ENCODE data around the gene F7.

F7 gene

DNA sequence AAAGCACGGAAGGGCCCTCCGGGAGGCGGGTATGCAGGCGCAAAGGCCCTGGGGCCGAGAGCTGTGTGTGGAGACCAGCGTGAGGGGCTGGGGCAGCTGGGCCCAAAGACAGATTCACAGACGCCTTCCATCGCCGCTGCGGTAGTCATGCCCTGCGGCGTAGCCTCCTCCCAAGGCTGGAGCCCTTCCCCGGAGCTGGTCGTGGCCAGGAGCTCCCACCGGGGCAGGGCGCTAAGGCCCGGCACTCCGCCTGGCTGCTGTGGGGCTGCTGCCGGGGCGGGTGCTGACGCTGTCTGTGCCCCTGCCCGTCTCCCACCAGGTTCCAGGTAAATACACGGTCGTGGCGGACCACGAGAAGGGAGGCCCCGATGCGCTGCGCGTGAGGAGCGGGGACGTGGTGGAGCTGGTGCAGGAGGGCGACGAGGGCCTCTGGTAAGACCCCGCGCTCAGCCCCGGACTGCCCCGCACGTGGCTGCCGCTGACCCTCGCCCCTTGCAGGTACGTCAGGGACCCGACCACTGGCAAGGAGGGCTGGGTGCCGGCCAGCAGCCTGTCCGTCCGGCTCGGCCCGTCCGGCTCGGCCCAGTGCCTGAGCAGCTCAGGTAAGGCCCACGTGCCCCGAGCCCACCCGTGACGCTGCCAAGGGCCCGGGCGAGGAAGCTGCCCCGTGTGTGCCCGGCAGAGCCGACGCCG is 9.4 kb upstream of the F7 start:
- no peak overlapping the region for H3K9ac ChIP-seq
- H4K20me1 ChIP-seq (ENCODE audit: insufficient read depth) = no peaks in the 10 kb centered on the region
- H3K4me3 ChIP-seq (IDR thresholded peaks at IDR 0.05; ENCODE audit: insufficient read depth, low read depth, low read length) = no peak overlapping the region
- no peak overlapping the region for H3K27ac ChIP-seq
- H3K4me1 ChIP-seq (ENCODE audit: low read depth, poor library complexity, severe bottlenecking) = no peaks in the 10 kb centered on the region
- no peak overlapping the region for H2AFZ ChIP-seq (ENCODE audit: low read depth)
- TF ChIP-seq, protein P1, sequence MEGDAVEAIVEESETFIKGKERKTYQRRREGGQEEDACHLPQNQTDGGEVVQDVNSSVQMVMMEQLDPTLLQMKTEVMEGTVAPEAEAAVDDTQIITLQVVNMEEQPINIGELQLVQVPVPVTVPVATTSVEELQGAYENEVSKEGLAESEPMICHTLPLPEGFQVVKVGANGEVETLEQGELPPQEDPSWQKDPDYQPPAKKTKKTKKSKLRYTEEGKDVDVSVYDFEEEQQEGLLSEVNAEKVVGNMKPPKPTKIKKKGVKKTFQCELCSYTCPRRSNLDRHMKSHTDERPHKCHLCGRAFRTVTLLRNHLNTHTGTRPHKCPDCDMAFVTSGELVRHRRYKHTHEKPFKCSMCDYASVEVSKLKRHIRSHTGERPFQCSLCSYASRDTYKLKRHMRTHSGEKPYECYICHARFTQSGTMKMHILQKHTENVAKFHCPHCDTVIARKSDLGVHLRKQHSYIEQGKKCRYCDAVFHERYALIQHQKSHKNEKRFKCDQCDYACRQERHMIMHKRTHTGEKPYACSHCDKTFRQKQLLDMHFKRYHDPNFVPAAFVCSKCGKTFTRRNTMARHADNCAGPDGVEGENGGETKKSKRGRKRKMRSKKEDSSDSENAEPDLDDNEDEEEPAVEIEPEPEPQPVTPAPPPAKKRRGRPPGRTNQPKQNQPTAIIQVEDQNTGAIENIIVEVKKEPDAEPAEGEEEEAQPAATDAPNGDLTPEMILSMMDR (conservative IDR thresholded peaks at IDR 0.05; ENCODE audit: low read depth, low read length) = no peak
- H3K36me3 ChIP-seq (ENCODE audit: insufficient read depth) = no peaks in the 10 kb centered on the region
- H3K27me3 ChIP-seq (ENCODE audit: insufficient read depth, low read depth) = no peaks in the 10 kb centered on the region
- no peak overlapping the region for H3K4me2 ChIP-seq
- no peaks in the 10 kb centered on the region for H3K79me2 ChIP-seq (ENCODE audit: insufficient read depth, low read depth)

DNA sequence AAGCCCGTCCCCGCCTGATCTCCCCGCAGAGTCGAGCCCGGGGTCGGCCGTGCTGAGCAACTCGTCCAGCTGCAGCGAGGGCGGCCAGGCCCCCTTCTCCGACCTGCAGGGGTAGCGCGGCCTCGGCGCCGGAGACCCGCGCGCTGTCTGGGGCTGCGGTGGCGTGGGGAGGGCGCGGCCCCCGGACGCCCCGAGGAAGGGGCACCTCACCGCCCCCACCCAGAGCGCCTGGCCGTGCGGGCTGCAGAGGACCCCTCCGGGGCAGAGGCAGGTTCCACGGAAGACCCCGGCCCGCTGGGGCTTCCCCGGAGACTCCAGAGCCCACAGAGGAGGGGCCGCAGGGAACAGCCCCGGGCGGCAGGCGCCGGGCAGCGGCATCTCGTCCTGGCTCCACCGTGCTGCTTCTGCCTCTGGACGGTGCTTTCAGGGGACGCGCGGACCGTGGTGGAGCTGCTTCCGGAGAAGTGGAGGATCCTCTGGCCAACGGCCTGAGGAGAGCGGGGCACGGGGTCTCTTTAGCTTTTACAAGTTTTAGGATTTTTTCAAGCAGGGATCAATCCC is 8.8 kb upstream of the F7 start:
- no peaks in the 10 kb centered on the region for H3K36me3 ChIP-seq (ENCODE audit: insufficient read depth)
- H3K4me2 ChIP-seq = no peak overlapping the region
- no peak overlapping the region for H3K9ac ChIP-seq
- H3K79me2 ChIP-seq (ENCODE audit: insufficient read depth, low read depth) = no peaks in the 10 kb centered on the region
- no peak overlapping the region for H2AFZ ChIP-seq (ENCODE audit: low read depth)
- TF ChIP-seq, protein P1 (conservative IDR thresholded peaks at IDR 0.05; ENCODE audit: low read depth, low read length) = no peak
- H3K4me1 ChIP-seq (ENCODE audit: low read depth, poor library complexity, severe bottlenecking) = no peaks in the 10 kb centered on the region
- no peak overlapping the region for H3K27ac ChIP-seq
- no peaks in the 10 kb centered on the region for H4K20me1 ChIP-seq (ENCODE audit: insufficient read depth)
- H3K27me3 ChIP-seq (ENCODE audit: insufficient read depth, low read depth) = no peaks in the 10 kb centered on the region
- H3K4me3 ChIP-seq (IDR thresholded peaks at IDR 0.05; ENCODE audit: insufficient read depth, low read depth, low read length) = no peak overlapping the region

DNA sequence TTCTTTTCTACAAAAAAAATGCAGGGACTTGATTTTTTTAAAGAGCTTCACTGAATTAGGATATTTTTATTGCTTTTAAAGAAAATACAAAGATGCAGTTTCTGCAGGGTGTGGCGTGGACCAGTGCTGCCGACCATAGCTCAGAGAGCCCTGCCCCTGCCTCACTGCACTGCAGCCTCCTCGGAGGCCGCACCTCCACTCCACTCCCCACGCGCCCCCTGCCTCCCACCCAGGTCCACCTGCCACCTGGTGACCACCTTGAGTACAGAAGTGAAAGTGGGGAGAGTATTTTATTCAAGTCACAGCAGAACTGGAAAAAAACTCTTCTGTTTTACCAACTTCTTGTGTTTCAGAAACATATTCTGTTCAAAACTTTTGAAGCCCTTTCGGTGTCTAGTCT is 7.9 kb upstream of the F7 start:
- TF ChIP-seq, protein P1 (conservative IDR thresholded peaks at IDR 0.05; ENCODE audit: low read depth, low read length) = no peak
- H3K9ac ChIP-seq = no peak overlapping the region
- no peak overlapping the region for H3K27ac ChIP-seq
- H3K79me2 ChIP-seq (ENCODE audit: insufficient read depth, low read depth) = no peaks in the 10 kb centered on the region
- no peak overlapping the region for H3K4me3 ChIP-seq (IDR thresholded peaks at IDR 0.05; ENCODE audit: insufficient read depth, low read depth, low read length)
- no peaks in the 10 kb centered on the region for H3K27me3 ChIP-seq (ENCODE audit: insufficient read depth, low read depth)
- no peak overlapping the region for H3K4me2 ChIP-seq
- no peaks in the 10 kb centered on the region for H3K36me3 ChIP-seq (ENCODE audit: insufficient read depth)
- H3K4me1 ChIP-seq (ENCODE audit: low read depth, poor library complexity, severe bottlenecking) = no peaks in the 10 kb centered on the region
- no peak overlapping the region for H2AFZ ChIP-seq (ENCODE audit: low read depth)
- no peaks in the 10 kb centered on the region for H4K20me1 ChIP-seq (ENCODE audit: insufficient read depth)

DNA sequence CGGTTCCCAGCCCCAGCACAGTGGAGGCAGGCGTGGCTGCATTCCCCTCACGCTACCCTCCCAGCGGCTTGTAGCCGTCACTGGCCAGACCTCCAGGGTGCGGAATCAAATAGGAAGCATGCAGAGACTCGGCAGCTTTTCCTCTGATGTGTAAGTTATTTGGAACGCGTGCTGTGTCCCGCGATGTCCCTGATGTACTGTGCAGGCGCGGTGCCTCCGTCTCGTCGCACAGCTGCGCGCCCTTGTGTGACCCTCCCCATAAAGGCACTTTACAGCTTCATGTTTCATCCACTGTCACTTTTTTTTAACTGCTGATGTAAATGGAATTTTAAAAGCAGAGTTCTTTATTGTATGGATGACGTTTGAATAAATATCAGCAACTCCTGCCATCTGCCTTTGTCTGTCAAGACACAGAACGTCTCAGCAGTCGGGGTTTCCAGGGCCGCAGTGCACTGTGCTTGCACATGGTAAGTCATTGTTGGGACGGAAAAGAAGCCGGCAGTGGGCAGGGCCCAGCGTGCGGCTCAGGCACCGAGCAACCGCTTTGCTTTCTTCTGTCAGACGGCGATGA is 7.3 kb upstream of the F7 start:
- Histone ChIP-seq H3K79me2 (ENCODE audit: insufficient read depth, low read depth) (no peaks in the 10 kb centered on the region), H3K4me2 (no peak overlapping the region), H3K36me3 (ENCODE audit: insufficient read depth) (no peaks in the 10 kb centered on the region), H3K27me3 (ENCODE audit: insufficient read depth, low read depth) (no peaks in the 10 kb centered on the region), H3K4me3 (IDR thresholded peaks at IDR 0.05; ENCODE audit: insufficient read depth, low read depth, low read length) (no peak overlapping the region), H3K27ac (no peak overlapping the region), H2AFZ (ENCODE audit: low read depth) (no peak overlapping the region), H3K4me1 (ENCODE audit: low read depth, poor library complexity, severe bottlenecking) (no peaks in the 10 kb centered on the region), H4K20me1 (ENCODE audit: insufficient read depth) (no peaks in the 10 kb centered on the region), H3K9ac (no peak overlapping the region)
- TF ChIP-seq, protein P1 (conservative IDR thresholded peaks at IDR 0.05; ENCODE audit: low read depth, low read length) = no peak

Measured in KMS-11 (cell line).